Gastroesophageal sphincter (tissue), 3 donors: ENCODE data around the gene MRPL39.

ENCODE experiments used
- CTCF ChIP-seq, 4 experiments: fragments of 200-600 bp in 2 of 4; fragments of 450-650 bp in 2 of 4; sonication (generic) in 1 of 4; IDR thresholded peaks; one replicate each; pipeline ENCODE4 v1.5.1; 2017 to 2019; ENCODE audit warnings: antibody characterized with exemption in 4 of 4, mild to moderate bottlenecking in 2 of 4, moderate library complexity in 2 of 4
- EP300 ChIP-seq: sonication (generic); formaldehyde crosslinking; IDR thresholded peaks from one replicate; pipeline ENCODE4 v1.6.1; 2017; ENCODE audit warnings: antibody characterized with exemption, mild to moderate bottlenecking
- POLR2A ChIP-seq, 2 donors: fragments of 450-650 bp; IDR thresholded peaks; one replicate each; pipeline ENCODE4 v1.6.1; 2017; ENCODE audit warnings: antibody characterized with exemption in 2 of 2, mild to moderate bottlenecking in 2 of 2, moderate library complexity in 1 of 2
- POLR2AphosphoS5 ChIP-seq: sonication (generic); formaldehyde crosslinking; IDR thresholded peaks from one replicate; pipeline ENCODE4 v1.6.1; 2017; ENCODE audit warnings: antibody characterized with exemption

- TF ChIP-seq EP300 (no peak), POLR2A (IDR thresholded peaks at IDR 0.05) (no peak), POLR2AphosphoS5 (no peak), CTCF (IDR thresholded peaks at IDR 0.05) (no peak)
Measured at GRCh38 chr21:25550352-25551120, 56.7 kb downstream of the MRPL39 start.
